ENCODE data around the gene CUL9.

CUL9 gene

GRCh38 chr6:43263314-43264178 is 81.5 kb downstream of the CUL9 start:
- TF ChIP-seq RARB (CRISPR knock-in tag; IDR thresholded peaks at IDR 0.05) = no peak
- TF ChIP-seq ZFP3 (CRISPR knock-in tag; IDR thresholded peaks at IDR 0.05) = no peak
- no peak for TF ChIP-seq SNAI2 (CRISPR knock-in tag; IDR thresholded peaks at IDR 0.05)
- TF ChIP-seq ESRRG (CRISPR knock-in tag; IDR thresholded peaks at IDR 0.05) = no peak
- peak; percentile 98 for ATAC-seq

GRCh38 chr6:43264599-43265145 is 82.7 kb downstream of the CUL9 start:
- no peak for ATAC-seq
- TF ChIP-seq ZNF70 (CRISPR knock-in tag; IDR thresholded peaks at IDR 0.05) (no peak), ZNF8 (CRISPR knock-in tag; IDR thresholded peaks at IDR 0.05) (no peak), GLIS3 (CRISPR knock-in tag; IDR thresholded peaks at IDR 0.05) (no peak), TCF4 (CRISPR knock-in tag; IDR thresholded peaks at IDR 0.05; ENCODE audit: borderline replicate concordance) (no peak), ZFP3 (CRISPR knock-in tag; IDR thresholded peaks at IDR 0.05) (no peak), BACH2 (CRISPR knock-in tag; IDR thresholded peaks at IDR 0.05; ENCODE audit: borderline replicate concordance) (no peak), ZC3H10 (CRISPR knock-in tag; IDR thresholded peaks at IDR 0.05) (no peak), PATZ1 (CRISPR knock-in tag; IDR thresholded peaks at IDR 0.05; ENCODE audit: borderline replicate concordance) (no peak), ZNF565 (CRISPR knock-in tag; conservative IDR thresholded peaks at IDR 0.05; ENCODE audit: low read depth) (no peak), TOX (CRISPR knock-in tag; IDR thresholded peaks at IDR 0.05; ENCODE audit: borderline replicate concordance) (no peak), PPARA (CRISPR knock-in tag; IDR thresholded peaks at IDR 0.05; ENCODE audit: borderline replicate concordance) (no peak), ZFP30 (CRISPR knock-in tag; IDR thresholded peaks at IDR 0.05) (no peak), OSR1 (CRISPR knock-in tag; IDR thresholded peaks at IDR 0.05) (no peak), ISL1 (CRISPR knock-in tag; IDR thresholded peaks at IDR 0.05) (no peak), ARNTL (CRISPR knock-in tag; IDR thresholded peaks at IDR 0.05; ENCODE audit: borderline replicate concordance, low read depth) (no peak)
- TF ChIP-seq, protein P1, sequence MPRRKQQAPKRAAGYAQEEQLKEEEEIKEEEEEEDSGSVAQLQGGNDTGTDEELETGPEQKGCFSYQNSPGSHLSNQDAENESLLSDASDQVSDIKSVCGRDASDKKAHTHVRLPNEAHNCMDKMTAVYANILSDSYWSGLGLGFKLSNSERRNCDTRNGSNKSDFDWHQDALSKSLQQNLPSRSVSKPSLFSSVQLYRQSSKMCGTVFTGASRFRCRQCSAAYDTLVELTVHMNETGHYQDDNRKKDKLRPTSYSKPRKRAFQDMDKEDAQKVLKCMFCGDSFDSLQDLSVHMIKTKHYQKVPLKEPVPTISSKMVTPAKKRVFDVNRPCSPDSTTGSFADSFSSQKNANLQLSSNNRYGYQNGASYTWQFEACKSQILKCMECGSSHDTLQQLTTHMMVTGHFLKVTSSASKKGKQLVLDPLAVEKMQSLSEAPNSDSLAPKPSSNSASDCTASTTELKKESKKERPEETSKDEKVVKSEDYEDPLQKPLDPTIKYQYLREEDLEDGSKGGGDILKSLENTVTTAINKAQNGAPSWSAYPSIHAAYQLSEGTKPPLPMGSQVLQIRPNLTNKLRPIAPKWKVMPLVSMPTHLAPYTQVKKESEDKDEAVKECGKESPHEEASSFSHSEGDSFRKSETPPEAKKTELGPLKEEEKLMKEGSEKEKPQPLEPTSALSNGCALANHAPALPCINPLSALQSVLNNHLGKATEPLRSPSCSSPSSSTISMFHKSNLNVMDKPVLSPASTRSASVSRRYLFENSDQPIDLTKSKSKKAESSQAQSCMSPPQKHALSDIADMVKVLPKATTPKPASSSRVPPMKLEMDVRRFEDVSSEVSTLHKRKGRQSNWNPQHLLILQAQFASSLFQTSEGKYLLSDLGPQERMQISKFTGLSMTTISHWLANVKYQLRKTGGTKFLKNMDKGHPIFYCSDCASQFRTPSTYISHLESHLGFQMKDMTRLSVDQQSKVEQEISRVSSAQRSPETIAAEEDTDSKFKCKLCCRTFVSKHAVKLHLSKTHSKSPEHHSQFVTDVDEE (CRISPR knock-in tag; IDR thresholded peaks at IDR 0.05) = no peak

GRCh38 chr6:43265564-43265963 is 83.6 kb downstream of the CUL9 start:
- TF ChIP-seq PPARA (CRISPR knock-in tag; IDR thresholded peaks at IDR 0.05; ENCODE audit: borderline replicate concordance) (no peak), ZFP3 (CRISPR knock-in tag; IDR thresholded peaks at IDR 0.05) (no peak), BACH2 (CRISPR knock-in tag; IDR thresholded peaks at IDR 0.05; ENCODE audit: borderline replicate concordance) (no peak), ZC3H10 (CRISPR knock-in tag; IDR thresholded peaks at IDR 0.05) (no peak), TCF4 (CRISPR knock-in tag; IDR thresholded peaks at IDR 0.05; ENCODE audit: borderline replicate concordance) (no peak), RARB (CRISPR knock-in tag; IDR thresholded peaks at IDR 0.05) (no peak), ZNF565 (CRISPR knock-in tag; conservative IDR thresholded peaks at IDR 0.05; ENCODE audit: low read depth) (no peak), ZNF8 (CRISPR knock-in tag; IDR thresholded peaks at IDR 0.05) (no peak), ESRRG (CRISPR knock-in tag; IDR thresholded peaks at IDR 0.05) (no peak), OSR1 (CRISPR knock-in tag; IDR thresholded peaks at IDR 0.05) (no peak), ISL1 (CRISPR knock-in tag; IDR thresholded peaks at IDR 0.05) (no peak), TOX (CRISPR knock-in tag; IDR thresholded peaks at IDR 0.05; ENCODE audit: borderline replicate concordance) (no peak), CREB5 (CRISPR knock-in tag; IDR thresholded peaks at IDR 0.05; ENCODE audit: low read depth) (no peak), GLIS3 (CRISPR knock-in tag; IDR thresholded peaks at IDR 0.05) (no peak)
- TF ChIP-seq, protein P2, sequence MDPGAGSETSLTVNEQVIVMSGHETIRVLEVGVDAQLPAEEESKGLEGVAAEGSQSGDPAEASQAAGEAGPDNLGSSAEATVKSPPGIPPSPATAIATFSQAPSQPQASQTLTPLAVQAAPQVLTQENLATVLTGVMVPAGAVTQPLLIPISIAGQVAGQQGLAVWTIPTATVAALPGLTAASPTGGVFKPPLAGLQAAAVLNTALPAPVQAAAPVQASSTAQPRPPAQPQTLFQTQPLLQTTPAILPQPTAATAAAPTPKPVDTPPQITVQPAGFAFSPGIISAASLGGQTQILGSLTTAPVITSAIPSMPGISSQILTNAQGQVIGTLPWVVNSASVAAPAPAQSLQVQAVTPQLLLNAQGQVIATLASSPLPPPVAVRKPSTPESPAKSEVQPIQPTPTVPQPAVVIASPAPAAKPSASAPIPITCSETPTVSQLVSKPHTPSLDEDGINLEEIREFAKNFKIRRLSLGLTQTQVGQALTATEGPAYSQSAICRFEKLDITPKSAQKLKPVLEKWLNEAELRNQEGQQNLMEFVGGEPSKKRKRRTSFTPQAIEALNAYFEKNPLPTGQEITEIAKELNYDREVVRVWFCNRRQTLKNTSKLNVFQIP (CRISPR knock-in tag; IDR thresholded peaks at IDR 0.05; ENCODE audit: borderline replicate concordance, low read depth) = no peak
- TF ChIP-seq, protein P3, sequence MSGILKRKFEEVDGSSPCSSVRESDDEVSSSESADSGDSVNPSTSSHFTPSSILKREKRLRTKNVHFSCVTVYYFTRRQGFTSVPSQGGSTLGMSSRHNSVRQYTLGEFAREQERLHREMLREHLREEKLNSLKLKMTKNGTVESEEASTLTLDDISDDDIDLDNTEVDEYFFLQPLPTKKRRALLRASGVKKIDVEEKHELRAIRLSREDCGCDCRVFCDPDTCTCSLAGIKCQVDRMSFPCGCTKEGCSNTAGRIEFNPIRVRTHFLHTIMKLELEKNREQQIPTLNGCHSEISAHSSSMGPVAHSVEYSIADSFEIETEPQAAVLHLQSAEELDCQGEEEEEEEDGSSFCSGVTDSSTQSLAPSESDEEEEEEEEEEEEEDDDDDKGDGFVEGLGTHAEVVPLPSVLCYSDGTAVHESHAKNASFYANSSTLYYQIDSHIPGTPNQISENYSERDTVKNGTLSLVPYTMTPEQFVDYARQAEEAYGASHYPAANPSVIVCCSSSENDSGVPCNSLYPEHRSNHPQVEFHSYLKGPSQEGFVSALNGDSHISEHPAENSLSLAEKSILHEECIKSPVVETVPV (CRISPR knock-in tag; IDR thresholded peaks at IDR 0.05) = no peak
- no peak for ATAC-seq
